ENCODE data around the gene MYO6. TPM values are rescaled to one million over a fixed set of nuclear protein-coding genes. Genes with fewer than 3 reads are reported as not detected.

Gene MYO6
- polyA plus RNA-seq, 1 experiment: 4.7 TPM

DNA sequence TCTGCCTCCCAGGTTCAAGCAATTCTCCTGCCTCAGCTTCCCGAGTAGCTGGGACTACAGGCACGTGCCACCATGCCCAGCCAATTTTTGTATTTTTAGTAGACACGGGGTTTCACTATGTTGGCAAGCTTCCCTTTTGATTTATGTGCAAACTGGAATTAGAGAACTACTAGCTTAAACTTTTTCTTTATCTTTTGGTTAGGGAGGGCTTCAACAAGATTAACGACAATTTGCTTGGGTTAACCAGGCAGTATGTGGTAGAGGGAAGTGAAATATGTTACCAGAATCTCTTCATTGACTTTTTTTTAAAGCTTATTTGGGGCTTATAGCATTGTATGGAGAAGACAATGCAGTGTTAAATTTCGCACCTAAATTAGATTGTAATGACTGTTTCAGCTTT, 9.0 kb downstream of the MYO6 start:
- no peaks in the 10 kb centered on the region for H3K27me3 ChIP-seq (ENCODE audit: control insufficient read depth, insufficient read depth, low read length)
- no peak for DNase-seq (ENCODE audit: low read depth)
- no peaks in the 10 kb centered on the region for H3K36me3 ChIP-seq (ENCODE audit: control insufficient read depth, insufficient read depth, low read length)
- TF ChIP-seq, protein P1, sequence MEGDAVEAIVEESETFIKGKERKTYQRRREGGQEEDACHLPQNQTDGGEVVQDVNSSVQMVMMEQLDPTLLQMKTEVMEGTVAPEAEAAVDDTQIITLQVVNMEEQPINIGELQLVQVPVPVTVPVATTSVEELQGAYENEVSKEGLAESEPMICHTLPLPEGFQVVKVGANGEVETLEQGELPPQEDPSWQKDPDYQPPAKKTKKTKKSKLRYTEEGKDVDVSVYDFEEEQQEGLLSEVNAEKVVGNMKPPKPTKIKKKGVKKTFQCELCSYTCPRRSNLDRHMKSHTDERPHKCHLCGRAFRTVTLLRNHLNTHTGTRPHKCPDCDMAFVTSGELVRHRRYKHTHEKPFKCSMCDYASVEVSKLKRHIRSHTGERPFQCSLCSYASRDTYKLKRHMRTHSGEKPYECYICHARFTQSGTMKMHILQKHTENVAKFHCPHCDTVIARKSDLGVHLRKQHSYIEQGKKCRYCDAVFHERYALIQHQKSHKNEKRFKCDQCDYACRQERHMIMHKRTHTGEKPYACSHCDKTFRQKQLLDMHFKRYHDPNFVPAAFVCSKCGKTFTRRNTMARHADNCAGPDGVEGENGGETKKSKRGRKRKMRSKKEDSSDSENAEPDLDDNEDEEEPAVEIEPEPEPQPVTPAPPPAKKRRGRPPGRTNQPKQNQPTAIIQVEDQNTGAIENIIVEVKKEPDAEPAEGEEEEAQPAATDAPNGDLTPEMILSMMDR (IDR thresholded peaks at IDR 0.05; ENCODE audit: insufficient read depth, low read depth, low read length): no peak
- H3K4me3 ChIP-seq (ENCODE audit: low read depth, low read length): no peak overlapping the region
- ChIA-PET CTCF (interaction anchor here (0.6 kb wide), 1 partner anchor 53 kb away, joined by 3 read pairs; no protein-coding TSS in a partner anchor), POLR2A (interaction anchor here (0.6 kb wide), 1 partner anchor 263 kb away, joined by 3 read pairs; no protein-coding TSS in a partner anchor)

DNA sequence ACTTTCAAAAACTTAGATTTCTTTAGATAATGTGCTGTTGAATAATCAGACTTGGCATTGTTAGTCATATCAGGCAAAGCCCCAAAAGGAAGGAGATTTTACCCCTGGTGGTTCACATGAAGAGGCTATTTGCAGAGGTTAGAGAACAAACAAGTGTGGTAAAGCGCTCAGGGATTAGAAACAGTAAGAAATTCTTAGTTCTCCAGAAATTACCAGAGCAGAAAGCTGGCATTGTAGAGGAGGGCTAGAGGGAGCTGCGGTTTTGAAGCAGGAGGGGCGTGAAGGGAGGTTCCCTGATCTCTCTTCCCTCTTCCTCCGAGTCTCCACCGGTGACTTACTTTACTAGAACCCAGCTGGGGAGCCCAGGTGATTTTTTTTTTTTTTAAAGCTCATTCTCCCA, 10.2 kb downstream of the MYO6 start:
- TF ChIP-seq, protein P1 (IDR thresholded peaks at IDR 0.05; ENCODE audit: insufficient read depth, low read depth, low read length): no peak
- ChIA-PET CTCF (no interaction called here), POLR2A (interaction anchor here (0.5 kb wide), 1 partner anchor 1152 kb away, joined by 3 read pairs; no protein-coding TSS in a partner anchor)
- Histone ChIP-seq H3K36me3 (ENCODE audit: control insufficient read depth, insufficient read depth, low read length) (no peaks in the 10 kb centered on the region), H3K27me3 (ENCODE audit: control insufficient read depth, insufficient read depth, low read length) (no peaks in the 10 kb centered on the region), H3K4me3 (ENCODE audit: low read depth, low read length) (no peak overlapping the region)
- no peak for DNase-seq (ENCODE audit: low read depth)

GRCh38 chr6:75760320-75760719, 11.3 kb downstream of the MYO6 start:
- ChIA-PET CTCF (no interaction called here), POLR2A (no interaction called here)

GRCh38 chr6:75761489-75761888, 12.4 kb downstream of the MYO6 start:
- ChIA-PET POLR2A (no interaction called here), CTCF (no interaction called here)
- H3K27me3 ChIP-seq (ENCODE audit: control insufficient read depth, insufficient read depth, low read length): no peaks in the 10 kb centered on the region
- DNase-seq (ENCODE audit: low read depth): no peak
- TF ChIP-seq, protein P1 (IDR thresholded peaks at IDR 0.05; ENCODE audit: insufficient read depth, low read depth, low read length): no peak
- no peaks in the 10 kb centered on the region for H3K36me3 ChIP-seq (ENCODE audit: control insufficient read depth, insufficient read depth, low read length)
- no peak overlapping the region for H3K4me3 ChIP-seq (ENCODE audit: low read depth, low read length)

More at GRCh38 chr6:75760320-75760719, 11.3 kb downstream of the MYO6 start:
- no peaks in the 10 kb centered on the region for H3K36me3 ChIP-seq (ENCODE audit: control insufficient read depth, insufficient read depth, low read length)
- H3K4me3 ChIP-seq (ENCODE audit: low read depth, low read length): no peak overlapping the region
- DNase-seq (ENCODE audit: low read depth): no peak
- H3K27me3 ChIP-seq (ENCODE audit: control insufficient read depth, insufficient read depth, low read length): no peaks in the 10 kb centered on the region
- TF ChIP-seq, protein P1 (IDR thresholded peaks at IDR 0.05; ENCODE audit: insufficient read depth, low read depth, low read length): no peak

DNA sequence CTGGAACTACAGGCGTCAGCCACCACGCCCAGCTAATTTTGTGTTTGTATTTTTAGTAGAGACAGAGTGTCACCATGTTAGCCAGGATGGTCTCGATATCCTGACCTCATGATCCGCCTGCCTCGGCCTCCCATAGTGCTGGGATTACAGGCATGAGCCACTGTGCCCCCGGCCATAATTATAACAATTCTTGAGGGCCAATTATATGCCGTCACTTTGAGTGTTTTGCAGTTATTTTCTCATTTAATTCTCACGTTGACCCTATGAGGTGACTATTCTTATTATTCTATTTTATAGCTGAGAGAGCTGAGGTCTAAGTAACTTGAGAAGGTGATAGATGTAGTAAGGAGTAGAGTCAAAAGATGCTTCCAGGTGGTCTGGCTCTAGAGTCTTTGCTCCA, 13.0 kb downstream of the MYO6 start:
- Histone ChIP-seq H3K4me3 (ENCODE audit: low read depth, low read length) (no peak overlapping the region), H3K36me3 (ENCODE audit: control insufficient read depth, insufficient read depth, low read length) (no peaks in the 10 kb centered on the region), H3K27me3 (ENCODE audit: control insufficient read depth, insufficient read depth, low read length) (no peaks in the 10 kb centered on the region)
- DNase-seq (ENCODE audit: low read depth): no peak
- CTCF ChIA-PET: no interaction called here
- TF ChIP-seq, protein P1 (IDR thresholded peaks at IDR 0.05; ENCODE audit: insufficient read depth, low read depth, low read length): no peak
- POLR2A ChIA-PET: no interaction called here

Data from BJ (cell line).